GM21381 (cell line): Measurements from ENCODE around the gene EEA1.
"Not testable (repeated sequence)": the region's sequence is repeated elsewhere in the genome, so short reads cannot be mapped to it uniquely, and the experiment has no call there.

Source experiments
- ATAC-seq: cut with Tn5 transposase; IDR thresholded peaks from one replicate; pipeline ENCODE4 v1.9.1; 2021; ENCODE audit warnings: mild to moderate bottlenecking, moderate library complexity; ENCODE audit not compliant: unreplicated experiment

EEA1 gene

GRCh38 chr12:92928962-92929915 is at the start of gene EEA1:
EEA1 (minus strand) TSS chr12:92929295; CDS start chr12:92929066, 229 bp downstream.
- peak; percentile 85 for ATAC-seq

DNA sequence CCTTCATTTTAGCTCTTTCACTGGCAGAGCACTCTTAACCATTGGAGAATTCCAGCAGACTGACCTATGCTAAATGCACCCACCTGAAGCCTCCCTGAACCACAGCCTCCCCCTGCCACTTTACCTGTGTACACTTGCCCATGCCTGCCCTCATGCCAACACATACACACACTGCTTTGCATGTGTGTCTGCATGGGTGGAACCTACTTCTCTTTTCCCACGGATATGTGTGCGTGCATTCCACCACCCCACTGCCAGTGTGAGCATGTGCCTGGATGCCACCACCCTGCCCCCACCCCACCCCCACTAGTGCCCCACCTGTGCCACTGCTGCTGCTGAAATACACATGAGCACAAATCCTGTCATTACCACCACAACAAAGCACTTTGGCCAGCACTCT is 49.5 kb upstream of the EEA1 start:
- no peak for ATAC-seq

GRCh38 chr12:92977326-92977725 is 48.2 kb upstream of the EEA1 start:
- no peak for ATAC-seq

DNA sequence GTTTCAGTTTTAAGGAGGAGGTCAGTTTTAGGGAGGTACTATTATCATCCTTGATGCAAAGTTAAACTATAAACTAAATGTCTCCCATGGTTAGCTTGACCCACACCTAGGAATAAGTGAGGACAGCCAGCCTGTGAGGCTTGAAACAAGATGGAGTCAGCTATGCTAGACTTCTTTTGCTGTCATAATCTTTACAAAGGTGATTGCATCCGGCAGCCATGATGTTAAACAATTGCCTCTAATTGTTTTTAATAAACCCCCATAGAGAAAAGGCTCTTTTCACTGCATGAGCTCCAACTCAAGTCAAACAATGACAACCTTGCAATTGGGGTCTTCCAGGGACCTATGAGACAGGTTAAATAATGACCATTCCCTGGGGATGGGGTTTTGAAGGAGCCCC is 45.7 kb upstream of the EEA1 start:
- ATAC-seq, result no peak

DNA sequence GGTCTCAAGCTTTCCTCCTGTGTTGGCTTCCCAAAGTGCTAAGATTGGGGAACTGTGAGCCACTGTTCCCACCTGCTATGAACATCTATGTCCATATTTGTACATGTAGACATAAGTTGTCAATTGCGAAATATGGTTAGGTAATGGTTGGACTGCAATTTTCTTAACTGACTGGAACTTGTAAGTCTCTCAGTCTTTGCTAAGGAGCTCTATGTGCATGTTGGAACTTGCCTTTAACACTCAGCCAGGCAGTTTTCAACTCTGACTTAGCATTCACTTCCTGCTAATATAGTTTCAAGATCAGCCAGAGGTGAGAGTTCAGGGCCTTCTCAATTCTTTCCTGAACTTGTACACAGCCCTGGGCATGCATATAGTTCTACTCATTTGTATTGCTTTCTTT is 44.5 kb upstream of the EEA1 start:
- ATAC-seq, result peak; percentile 33

DNA sequence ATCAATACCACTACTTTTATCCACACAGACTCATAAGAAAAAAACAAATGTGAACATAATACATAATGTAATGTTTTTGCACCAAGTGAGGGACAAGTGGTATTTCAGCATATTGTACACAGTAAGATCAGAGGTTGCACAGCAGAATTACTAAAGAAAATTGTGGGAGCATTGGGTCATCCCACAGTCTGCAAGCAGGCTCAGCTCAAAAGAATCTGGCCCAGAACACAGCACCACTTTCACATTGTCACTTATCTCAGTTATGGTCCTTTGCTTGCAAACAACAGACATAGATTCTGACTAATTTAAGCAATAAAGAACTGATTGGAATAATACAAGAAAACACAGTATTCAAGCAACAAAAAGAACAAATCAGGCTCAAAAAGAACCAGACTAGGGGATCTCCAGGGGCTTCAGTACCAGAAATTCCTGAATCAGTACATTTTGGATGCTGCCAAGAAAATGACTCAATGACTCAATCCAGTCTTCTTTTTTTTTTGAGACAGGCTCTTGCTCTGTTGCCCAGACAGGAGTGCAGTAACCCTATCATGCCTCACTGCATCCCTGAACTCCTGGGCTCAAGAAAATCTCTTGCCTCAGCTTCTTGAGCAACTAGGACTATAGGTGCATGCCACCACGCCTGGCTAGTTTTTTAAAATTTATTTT is 42.9 kb upstream of the EEA1 start:
- no peak for ATAC-seq

- ATAC-seq, result no peak
These were observed 39.2 kb upstream of the EEA1 start for GRCh38 chr12:92968176-92968813.

GRCh38 chr12:92964378-92964777 is 35.3 kb upstream of the EEA1 start:
- not testable (repeated sequence) for ATAC-seq

DNA sequence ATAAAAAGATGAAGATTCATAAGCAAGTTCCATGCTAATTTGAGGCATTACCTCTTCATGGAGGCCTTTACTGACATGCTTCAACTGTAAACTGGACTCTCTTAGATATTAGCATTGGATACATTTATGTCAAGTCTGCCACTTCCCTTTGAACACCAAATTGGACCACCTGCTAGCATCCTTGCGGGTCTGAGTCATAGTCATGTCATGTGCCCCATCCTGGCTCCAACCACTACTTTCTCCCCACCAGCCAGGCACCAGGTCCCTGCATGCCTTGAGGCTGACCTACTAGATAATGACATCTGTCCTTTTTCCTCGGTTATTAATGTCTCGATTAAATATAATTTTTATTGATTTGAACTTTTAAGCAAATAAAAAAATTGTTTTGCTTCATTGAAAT is 32.9 kb upstream of the EEA1 start:
- ATAC-seq, result no peak

DNA sequence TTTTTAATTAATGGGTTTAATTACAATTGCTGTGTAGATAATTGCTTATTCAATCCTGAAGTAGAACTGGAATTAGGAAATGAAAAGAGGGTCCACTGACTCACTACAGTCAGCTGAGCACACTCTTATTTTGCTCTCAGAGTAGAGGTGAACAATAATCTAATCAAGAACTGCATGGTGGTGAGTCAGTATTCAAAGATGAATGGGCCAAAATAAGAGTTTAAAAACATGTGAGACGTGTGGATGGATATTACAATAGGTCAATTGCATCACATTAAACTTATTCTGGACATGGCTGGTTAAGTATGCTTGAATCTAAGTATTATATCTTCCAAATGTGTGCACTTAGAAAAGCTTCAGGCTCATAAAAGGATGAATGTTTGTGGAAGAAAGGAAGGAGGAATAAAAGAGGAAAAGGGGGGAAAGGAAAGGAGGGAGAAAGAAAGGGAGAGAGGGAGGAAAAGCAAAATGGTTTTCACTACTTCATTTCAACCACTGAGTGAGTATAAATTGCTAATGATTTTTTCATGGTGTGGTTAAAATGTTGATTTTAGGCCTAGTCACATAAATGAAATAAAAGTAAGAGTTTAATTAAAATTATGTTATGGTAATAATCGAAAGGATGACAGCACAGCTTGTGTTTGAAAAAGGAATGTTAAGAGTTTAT is 27.0 kb upstream of the EEA1 start:
- no peak for ATAC-seq

GRCh38 chr12:92953747-92954146 is 24.7 kb upstream of the EEA1 start:
- no peak for ATAC-seq

DNA sequence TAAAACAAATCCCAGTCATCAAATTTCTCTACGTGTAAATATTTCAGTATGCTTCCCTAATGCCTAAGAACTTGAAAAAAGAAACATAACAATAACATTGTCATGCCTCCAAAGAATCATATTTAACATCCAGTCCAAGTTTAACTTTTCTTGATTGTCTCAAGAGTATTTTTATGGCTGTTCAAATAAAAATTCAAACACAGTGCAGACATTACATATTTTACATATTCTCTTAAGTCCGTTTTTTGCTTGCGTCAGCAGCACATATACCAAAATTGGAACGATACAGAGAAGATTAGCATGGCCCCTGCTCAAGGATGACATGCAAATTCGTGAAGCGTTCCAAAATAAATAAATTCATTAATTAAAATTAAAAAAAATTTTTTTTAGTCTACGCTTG is 23.3 kb upstream of the EEA1 start:
- ATAC-seq, result no peak

GRCh38 chr12:92951006-92951405 is 21.9 kb upstream of the EEA1 start:
- no peak for ATAC-seq

GRCh38 chr12:92950011-92950410 is 20.9 kb upstream of the EEA1 start:
- ATAC-seq, result no peak

DNA sequence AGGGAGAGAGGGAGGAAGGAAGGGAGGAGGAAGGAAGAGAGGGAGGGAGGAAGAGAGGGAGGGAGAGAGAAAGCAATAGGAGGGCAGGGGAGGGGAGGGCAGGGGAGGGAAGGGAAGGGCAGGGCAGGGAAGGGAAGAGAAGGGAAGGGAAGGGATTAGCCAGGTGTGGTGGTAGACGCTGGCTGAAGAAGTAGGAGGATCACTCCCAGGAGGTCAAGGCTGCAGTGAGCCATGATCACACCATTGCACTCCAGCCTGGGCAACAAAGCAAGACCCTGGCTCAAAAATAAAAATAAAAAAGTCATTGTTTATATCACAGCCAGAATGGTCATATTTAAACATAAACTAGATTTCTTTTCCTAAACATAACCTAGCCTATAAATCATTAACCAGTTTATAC is 20.4 kb upstream of the EEA1 start:
- ATAC-seq, result no peak

- no peak for ATAC-seq
These were observed 18.6 kb upstream of the EEA1 start for GRCh38 chr12:92947589-92948215.

- ATAC-seq, result no peak
These were observed 16.6 kb upstream of the EEA1 start for GRCh38 chr12:92945659-92946220.

DNA sequence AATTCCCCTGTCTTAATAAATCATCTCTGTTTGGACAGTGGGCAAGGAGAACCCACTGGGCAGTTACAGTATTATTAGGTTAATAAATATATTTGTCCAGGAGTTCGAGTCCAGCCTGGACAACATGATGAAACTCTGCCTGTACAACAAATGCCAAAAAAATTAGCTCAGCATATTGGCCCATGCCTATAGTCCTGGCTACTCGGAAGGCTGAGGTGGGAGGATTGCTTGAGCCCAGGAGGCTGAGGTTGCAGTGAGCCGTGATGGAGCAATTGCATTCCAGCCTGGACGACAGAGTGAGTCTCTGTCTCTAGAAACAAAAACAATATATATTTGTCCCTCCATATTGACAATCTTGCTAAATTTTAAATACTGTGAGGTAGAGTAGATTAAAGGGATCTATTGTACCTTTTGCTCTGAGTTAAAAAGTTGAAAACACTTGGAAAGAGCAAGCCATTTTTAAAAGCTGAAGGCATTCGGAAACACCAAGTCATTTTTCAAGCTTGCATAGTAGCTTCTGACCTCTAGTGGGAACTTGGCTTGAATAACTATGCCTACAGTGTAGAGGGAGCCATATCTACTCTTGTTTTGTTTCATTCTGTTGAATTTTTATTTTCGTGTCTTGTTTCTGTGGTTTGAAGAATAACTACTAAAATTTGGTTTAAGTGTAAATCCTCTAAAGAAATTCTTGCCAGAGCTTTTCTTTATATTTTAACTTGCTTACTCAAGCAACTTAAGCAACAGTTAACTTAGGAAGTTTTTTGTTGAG is 14.6 kb upstream of the EEA1 start:
- peak; percentile 64 for ATAC-seq

DNA sequence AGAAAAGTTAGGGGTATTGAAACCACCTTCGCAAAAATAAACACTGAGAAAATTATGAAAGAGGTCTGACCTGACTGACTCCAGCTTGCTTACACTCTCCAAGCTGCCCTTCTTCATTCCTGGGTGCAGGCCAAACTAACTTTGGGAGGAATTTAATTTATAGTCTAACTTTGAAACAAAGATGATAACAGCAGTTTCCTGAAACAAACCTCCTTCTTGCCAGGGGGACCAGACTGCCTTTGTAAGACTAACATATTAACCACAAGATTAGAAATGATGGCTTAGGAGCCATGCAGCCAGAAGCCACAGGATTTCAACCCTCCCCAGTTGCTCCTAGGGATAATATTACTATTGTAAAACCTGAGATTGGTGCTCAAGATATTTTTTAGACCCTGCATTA is 13.8 kb upstream of the EEA1 start:
- ATAC-seq, result no peak

- no peak for ATAC-seq
These were observed 10.0 kb upstream of the EEA1 start for GRCh38 chr12:92939116-92939515.
